ENCODE data around the gene G6PC1. TPM values are rescaled to one million over a fixed set of nuclear protein-coding genes. Genes with fewer than 3 reads are reported as not detected.
"Not testable (repeated sequence)": the region's sequence is repeated elsewhere in the genome, so short reads cannot be mapped to it uniquely, and the experiment has no call there.

G6PC1 gene
- total RNA-seq, 1 experiment from 2014 or later: not detected

- DNase-seq (ENCODE audit: low read depth): not testable (repeated sequence)
Observed at GRCh38 chr17:42899981-42900380, 618 bp upstream of the G6PC1 start.

DNA sequence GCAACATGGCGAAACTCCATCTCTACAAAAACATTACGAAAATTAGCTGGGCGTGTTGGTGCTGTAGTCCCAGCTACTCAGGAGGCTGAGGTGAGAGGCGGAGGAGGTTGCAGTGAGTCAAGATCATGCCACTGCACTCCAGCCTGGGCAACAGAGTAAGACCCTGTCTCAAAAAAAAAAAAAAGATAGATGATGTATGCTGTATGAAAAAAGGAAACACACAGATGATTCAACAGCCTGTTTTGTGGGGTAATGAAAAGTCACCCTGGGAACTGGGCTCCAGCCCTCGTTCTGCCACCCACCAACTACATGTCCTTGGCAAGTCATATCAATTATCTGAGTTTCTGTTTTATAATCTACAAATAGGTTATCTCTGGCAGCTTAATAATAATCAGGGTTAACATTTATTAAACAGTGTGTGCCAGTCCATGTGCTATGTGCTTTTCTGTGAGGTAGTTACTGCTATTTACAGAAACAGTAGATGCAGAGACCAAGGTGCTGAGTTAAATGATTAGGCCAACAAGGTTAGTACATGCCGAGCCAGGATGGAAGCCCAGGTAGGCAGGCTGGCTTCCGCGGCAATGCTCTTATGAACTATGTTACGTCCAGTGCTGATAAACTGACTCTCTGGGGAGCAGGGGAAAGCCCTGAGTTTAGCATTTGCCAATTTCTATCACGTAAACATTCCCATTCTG is 1.1 kb downstream of the G6PC1 start:
- DNase-seq (ENCODE audit: low read depth): no peak

DNA sequence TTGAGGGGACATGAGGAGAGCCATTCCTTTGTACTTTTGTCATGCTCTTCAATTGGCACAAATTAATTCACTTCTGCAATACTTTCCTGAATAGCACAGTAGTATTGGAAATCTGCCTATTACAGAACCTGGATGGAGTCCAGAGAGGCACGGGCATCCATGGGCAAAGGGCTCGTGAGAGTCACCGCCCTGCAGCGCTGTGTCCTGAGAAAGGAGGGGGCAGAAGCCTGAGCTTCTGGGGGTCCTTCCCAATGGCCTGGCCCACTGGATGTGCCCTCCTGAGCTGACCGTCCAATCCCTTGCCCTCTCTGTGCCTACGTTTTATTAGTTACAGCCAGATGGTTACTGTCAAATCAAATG is 3.5 kb downstream of the G6PC1 start:
- DNase-seq (ENCODE audit: low read depth): no peak

GRCh38 chr17:42906772-42907446 is 6.3 kb downstream of the G6PC1 start:
- no peak for DNase-seq (ENCODE audit: low read depth)

DNA sequence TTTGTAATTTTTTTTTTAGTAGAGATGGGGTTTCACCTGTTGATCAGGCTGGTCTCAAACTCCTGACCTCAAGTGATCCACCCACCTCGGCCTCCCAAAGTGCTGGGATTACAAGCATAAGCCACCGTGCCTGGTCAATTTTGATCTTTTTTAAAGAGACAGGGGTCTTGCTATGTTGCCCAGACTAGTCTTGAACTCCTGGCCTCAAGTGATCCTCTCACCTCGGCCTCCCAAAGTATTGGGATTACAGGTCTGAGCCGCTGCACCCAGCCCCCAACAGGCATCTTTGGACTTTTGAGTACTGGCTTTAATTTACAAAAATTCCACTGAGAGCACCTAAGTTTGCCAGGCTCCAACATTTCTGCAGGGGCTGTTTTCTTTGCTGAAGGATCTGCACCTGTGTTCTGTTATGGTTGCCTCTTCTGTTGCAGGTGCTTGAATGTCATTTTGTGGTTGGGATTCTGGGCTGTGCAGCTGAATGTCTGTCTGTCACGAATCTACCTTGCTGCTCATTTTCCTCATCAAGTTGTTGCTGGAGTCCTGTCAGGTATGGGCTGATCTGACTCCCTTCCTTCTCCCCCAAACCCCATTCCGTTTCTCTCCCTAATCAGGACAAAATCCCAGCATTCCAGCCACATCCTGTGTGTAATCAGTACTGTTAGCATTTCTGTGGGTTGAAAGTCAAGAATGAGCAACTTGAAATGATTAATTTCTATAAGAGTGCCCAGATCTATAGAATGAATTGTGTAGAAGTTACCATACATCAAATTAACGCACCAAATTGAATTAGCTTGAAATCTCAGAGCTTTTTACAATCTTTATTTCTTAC is 8.5 kb downstream of the G6PC1 start:
- DNase-seq (ENCODE audit: low read depth): peak; percentile 16

- DNase-seq (ENCODE audit: low read depth): no peak
Observed at GRCh38 chr17:42913522-42913921, 12.9 kb downstream of the G6PC1 start.

GRCh38 chr17:42913981-42914617 is 13.5 kb downstream of the G6PC1 start:
- no peak for DNase-seq (ENCODE audit: low read depth)

DNA sequence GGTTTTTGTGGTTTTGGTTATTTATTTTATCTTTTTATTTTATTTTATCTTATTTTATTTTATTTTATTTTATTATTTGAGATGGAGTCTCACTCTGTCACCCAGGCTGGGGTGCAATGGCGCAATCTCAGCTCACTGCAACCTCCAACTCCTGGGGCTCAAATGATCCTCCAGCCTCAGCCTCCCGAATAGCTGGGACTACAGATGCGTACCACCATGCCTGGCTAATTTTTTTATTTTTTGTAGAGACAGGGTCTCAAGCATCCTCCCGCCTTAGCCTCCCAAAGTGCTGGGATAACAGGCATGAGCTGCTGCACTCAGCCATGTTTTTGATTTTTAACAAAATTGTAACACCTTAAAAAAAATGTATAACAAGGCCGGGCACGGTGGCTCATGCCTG is 14.7 kb downstream of the G6PC1 start:
- not testable (repeated sequence) for DNase-seq (ENCODE audit: low read depth)

- DNase-seq (ENCODE audit: low read depth): not testable (repeated sequence)
Observed at GRCh38 chr17:42916388-42917235, 16.0 kb downstream of the G6PC1 start.

GRCh38 chr17:42917236-42917603 is 16.6 kb downstream of the G6PC1 start:
- DNase-seq (ENCODE audit: low read depth): no peak

- no peak for DNase-seq (ENCODE audit: low read depth)
Observed at GRCh38 chr17:42918902-42919521, 18.4 kb downstream of the G6PC1 start.

DNA sequence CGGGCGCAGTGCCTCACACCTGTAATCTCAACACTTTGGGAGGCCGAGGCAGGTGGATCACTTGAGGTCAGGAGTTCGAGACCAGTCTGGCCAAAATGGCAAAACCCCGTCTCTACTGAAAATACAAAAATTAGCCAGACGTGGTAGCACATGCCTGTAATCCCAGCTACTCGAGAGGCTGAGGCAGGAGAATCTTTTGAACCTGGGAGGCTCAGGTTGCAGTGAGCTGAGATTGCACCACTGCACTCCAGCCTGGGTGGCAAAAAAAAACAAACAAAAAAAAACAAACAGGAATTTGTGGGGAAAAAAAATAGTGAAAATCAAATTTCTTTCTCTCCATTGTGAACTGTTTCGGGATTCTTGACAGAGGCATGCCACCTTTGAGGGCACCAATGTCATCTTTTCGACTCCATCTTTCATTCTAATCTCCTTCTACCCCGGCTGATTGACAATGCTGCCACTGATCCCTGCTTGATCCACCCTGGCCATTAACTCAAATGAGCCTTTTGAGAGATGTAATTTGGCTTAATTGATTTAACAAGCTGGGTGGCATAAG is 19.0 kb downstream of the G6PC1 start:
- DNase-seq (ENCODE audit: low read depth): not testable (repeated sequence)

DNA sequence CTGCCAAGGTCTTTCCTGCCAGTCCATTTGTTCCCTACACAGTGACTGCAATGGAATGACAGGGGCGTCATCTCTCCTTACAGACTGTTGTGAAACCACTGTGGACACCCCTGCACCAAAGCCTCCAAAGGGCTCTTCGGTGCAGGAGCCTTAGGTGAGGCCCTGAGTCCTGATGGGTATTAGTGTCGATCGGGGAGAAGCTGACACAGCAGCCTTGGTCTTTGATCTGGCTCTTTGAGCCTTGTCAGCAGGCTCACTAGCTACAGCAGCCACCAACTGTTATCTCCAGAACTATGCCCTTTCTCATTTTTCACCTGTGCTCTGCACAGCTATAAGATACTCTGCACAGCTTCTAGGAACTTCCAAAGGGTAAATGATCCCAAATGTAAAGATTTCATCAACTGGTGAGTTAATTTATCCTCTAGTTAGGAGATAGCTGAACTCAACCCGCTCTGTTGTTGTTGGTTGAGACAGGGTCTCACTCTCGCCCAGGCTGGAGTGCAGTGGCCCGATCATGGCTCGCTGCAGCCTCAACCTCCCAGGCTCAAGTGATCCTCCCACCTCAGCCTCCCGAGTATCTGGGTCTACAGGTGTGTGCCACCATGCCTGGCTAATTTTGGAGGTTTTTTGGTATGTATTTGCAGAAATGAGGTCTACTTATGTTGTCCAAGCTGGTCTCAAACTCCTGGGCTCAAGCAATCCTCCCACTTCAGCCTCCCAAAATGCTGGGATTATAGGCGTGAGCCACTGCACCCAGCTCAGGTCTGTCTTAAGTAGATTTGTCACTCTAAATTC is 19.7 kb downstream of the G6PC1 start:
- no peak for DNase-seq (ENCODE audit: low read depth)

GRCh38 chr17:42920922-42921321 is 20.3 kb downstream of the G6PC1 start:
- peak; percentile 8 for DNase-seq (ENCODE audit: low read depth)

DNA sequence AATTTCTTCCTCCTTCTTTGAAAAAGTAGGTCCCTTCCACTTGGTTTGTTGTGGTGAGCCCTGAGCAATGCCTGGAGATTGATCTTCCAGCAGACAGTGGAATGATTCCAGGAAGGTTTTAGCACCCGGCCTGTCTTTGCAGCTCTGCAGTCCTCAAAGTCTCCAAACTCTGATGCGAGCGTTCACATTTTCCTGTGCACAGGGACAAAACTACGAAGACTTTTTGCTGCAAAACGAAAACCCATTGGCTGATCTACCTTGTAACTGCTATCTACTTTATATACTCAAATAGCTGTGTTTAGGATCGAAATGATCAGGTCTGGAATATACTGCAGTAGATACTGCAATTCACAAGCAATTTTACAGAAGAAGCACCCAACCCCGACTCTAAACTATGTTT is 21.7 kb downstream of the G6PC1 start:
- DNase-seq (ENCODE audit: low read depth): no peak

- DNase-seq (ENCODE audit: low read depth): not testable (repeated sequence)
Observed at GRCh38 chr17:42923472-42923871, 22.9 kb downstream of the G6PC1 start.

- DNase-seq (ENCODE audit: low read depth): no peak
Observed at GRCh38 chr17:42924891-42925290, 24.3 kb downstream of the G6PC1 start.

GRCh38 chr17:42928714-42929496 is 28.3 kb downstream of the G6PC1 start:
- DNase-seq (ENCODE audit: low read depth): peak; percentile 68

GRCh38 chr17:42929497-42929844 is 28.9 kb downstream of the G6PC1 start:
- DNase-seq (ENCODE audit: low read depth): no peak

Data from HT1080 (cell line).